Stimulated activated CD8-positive, alpha-beta memory T cell treated with anti-CD3 and anti-CD28 coated beads, Interleukin-15, amount 100 ng/mL, for 4 hours (primary cell): Measurements from ENCODE around the gene DPM1.

Experiments
- DNase-seq, 2 donors: peaks; one replicate each; pipeline ENCODE4 v3.0.0-alpha.2; 2020; ENCODE audit warnings: low read depth in 2 of 2

DPM1 gene

DNA sequence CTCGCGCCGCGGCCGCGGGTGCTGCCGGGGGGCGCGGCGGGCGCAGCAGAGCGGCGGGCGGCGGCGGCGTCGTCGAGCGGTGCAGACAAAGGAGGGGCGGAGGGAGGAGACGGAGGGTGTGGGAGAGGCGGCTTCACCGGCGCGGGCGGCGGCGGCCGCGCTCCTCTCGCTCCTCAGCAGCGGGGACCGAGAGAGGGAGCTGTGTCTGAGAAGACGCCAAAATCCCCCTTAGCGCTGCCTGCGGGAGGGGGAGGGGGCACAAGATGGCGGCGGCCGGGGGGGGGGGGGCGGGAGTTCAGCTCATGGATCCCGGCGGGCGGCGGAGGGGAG is 27.4 kb downstream of the DPM1 start:
- no peak for DNase-seq

DNA sequence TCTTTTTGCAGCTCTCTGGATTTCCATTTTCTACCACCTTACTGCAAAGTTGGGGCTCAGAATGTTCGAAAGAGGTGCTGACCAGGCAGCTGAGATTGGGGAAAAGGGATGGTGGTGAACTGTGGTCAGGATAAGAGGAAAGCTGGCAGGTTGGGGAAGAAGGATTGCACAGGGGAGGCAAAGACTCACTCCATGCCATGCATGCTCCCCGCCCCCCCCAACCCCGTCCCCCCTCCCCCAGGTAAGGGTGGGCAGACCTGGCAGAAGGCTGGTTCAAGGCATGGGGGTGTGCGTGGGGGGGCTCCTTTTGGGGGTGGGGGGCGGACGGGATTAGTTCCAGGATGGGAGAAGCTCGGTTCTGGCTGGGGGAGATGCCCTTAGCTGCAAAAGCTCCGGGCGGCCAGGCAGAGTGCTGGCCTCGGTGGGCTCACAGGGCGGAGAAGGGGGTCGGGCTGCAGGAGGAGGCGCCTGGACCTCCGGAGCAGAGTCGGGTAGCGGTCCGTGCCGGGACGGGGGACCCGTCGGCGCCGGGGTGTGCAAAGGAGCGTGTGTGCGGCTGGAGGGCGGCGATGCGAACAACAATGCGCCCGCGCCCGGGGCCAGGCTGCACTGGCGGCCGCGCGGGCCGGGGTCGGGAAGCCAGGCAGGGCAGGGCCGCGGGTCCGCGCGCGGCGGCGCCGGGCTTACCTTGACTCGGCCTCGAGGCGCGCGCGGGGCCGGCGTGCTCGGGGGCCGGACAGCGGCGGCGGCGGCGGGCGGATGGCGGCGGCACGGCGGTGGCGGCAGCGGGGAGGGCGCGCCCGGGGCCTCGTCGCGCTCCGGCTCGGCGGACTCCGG is 28.0 kb downstream of the DPM1 start:
- peak in 1 of 2 donors; percentile 13 for DNase-seq

DNA sequence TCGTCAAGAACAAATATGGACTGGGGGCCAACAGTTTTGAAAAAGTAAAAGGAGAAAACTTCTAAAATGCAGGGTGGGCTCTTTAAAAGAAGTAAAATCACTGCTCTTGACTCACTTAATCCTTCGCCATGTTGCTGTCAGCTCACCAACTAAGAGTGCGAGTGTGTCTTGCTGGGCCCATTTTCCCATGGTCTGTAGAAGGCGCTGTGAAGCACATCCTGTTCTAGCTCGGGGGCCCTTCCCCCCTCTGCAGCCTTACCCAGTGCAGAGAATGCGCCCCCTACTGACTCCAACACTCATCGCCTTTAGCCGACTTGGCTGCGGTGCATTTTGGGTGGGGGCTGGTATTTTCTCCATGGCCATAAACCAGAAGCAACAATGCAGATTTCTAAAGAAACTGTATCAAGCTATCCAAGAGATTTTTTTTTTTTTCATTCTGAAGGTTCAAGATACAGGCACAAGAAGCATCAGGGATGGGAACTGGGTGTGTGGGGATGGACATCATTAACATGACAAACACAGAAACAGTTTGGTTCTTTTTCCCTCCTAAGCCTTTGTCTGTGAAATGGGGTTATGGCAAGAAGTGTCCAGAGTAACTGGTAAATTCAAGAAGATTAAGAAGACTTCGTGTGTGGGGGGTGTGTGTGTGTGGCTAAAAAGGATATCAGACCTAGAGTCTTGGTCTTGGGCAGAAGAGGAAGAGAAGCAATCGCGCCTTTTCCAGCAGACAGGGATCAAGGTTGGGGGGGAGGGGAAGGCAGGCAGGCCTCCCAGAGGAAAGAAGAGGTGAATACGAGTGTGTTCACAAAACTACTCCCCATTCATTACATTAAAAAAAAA is 28.8 kb downstream of the DPM1 start:
- peak; percentile 64 to 85 for DNase-seq

DNA sequence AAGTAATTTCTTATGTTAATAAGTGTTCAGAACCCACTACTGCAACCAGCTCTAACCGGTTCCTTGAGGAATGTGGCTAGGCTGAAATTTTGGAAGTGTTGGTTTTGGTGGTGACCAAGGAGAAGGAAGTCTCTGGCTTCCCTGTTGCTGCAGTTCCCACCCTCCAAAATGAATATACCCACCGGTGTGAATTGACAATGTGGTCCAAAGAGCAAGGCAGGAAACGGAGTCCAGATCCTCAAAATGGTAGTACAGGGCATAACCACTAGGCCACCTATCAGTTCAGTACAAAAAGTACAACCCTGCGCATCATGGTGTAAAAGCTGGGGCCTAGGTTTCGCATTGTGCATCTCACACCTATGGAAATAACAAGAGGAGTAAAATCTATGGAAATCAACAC is 29.9 kb downstream of the DPM1 start:
- no peak for DNase-seq

DNA sequence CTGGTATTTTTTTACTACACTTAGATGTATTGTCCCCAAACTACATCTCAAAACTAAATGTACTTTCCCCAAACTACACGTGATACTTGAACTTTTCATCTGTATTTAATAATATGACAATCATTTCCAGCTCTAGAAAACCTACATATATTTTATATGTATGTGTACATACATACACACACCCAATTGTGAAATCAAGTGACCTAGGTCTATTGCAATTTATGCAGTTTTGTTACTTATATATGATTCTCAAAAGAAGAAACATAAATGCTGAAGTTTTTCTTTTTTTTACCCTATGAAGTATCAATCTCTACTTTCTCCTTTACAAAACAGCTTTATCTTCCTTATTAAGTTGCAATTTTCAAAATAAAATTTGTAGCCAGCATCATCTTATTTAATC is 31.8 kb downstream of the DPM1 start:
- DNase-seq, result no peak

DNA sequence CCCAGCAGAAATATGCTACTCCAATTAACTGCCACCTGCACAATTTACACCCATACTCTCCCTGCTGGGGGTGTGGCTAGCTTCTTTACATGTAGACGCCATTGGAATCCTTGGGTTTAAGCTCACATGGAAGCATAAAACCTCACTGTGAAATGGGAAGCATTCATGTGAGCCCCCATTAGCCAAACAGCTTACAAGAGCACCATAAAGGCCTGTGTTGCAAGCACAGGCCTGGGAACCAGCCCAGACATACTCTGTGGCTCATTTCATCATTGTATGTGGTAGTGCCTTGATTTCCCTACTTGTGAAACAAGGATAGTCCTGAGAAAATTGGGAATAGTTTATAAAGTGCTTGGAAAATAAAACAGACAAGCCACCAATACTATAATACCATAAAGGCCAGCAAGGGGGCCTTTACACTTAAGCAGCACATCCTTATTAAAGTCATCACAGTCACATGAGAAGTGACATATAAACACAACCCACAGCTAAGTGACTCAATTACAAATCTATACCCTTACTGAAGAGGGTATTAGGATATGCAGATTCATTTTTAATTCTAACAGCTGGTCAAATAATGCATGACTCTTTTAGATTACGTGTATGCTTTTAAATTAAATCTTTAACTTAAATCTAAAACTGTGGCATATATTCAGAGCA is 33.9 kb downstream of the DPM1 start:
- DNase-seq, result no peak

DNA sequence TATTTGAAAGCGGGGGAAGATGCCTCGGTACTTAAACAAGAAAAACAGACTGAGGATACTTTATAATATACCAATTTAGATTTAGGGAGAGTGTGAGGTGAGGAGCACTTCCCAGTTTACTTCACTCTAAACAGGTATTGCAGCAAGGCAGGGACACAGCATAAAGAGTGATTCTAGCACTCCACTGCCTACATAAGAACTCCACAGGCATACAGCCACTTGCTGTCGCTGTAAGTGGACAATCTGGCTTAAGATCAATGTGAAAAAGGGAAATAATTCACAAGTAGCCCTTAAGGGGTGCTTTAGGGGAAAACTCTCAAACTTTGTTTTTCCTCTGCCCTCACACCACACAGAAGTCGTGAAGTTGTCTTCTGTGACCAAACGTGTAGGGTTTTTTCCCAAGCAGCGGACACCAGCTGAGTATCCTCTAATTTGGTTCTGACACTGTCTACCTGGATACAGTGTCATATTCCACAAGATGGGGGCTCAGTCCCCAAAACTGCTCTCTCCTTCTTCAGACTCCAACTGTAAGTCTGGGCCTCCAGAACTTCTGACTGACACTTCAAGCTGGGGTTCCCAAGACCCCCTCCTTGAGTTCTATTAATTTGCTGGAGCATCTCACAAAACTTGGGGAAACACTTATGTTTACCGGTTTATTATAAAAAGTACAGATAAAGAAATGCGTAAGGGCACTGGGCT is 36.4 kb downstream of the DPM1 start:
- DNase-seq, result no peak

DNA sequence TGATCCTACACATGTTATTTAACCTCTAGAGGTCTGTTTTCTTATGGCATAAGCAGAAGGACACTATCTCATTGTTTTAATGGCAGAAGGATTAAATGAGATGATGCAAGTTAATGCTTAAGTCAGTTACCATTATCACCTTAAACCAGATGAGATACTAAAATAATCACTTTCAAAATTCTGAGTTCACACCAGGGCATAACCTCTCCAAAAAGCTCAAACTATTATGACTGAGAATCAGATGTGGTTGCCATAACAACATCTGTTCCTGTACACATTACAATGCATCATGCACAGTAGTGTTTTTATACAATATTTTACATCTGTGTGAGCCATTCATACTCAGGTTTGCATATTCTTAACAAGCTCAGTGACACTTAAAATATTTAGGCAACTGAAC is 37.3 kb downstream of the DPM1 start:
- no peak for DNase-seq

DNA sequence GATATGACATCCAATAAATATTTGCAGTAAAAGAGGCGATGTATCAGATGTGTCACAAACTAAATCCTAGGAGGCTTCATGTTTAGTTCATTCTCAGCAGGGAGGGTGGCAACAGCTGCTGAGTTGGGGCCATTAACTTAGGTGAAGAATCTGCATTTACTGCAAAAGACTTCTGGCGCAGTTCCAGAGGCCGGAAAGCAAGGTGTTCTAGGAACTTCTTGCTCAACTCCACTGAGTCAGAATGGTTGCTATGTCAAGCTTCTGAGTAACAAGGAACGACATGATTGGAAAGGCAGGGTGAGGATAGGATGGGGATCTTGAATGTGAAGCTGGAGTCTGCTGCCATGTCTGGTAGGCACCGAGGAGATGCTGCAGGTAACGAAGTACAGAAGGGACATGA is 38.8 kb downstream of the DPM1 start:
- DNase-seq, result no peak

DNA sequence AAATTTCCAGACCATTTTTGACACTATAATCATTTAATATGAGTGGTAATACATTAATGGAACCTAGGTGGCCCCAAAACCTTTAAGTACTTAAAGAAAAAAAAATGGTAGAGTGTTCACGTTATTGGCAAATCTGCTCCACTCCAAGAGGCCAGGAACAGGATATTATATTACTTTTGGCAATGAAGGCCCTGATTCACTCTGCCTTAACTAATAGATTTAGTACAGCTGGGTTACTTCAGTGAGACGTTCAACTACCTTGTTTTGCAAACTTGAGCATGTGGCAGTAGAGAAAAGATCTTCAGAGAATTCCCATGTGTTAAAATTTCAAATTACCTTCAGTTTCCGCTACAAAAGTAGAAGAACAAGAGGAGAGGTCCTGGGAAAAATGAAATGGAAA is 39.9 kb downstream of the DPM1 start:
- DNase-seq, result no peak

DNA sequence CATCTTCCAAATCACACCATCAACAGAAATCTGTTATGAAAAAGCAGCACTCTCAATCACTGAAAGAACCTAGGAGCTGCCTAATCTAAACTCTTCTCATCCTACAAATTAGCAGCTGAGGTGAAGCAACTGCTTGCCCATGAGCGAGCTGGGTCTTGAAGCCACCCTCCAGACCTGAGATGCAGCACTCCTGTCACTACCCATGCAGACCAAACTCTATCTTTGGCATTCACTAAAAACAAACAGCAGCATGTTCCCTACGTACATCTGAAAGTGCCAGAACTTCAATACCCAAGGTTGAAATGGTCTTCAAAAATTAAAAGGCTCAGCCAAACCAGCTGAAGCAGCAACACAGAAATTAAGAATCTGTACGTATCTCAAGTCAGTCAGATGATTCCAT is 41.4 kb downstream of the DPM1 start:
- no peak for DNase-seq

DNA sequence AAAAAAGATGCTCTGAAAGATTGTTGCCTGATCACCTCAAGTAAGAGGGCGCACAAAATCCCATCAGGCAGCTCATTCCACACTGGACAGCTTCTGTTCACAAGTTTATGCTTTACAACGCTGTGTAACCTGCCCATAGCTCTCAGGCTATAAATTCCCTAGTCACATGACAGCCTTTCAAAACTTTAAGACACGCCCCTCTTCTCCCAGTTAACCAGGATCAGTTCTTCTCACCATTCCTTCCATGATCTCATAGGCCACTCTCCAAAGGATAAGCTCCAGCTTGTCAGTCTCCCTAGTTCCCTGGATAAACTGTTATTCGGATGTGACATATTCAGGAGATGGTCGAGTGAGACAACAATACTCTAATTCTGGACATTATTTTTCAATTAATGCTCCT is 42.1 kb downstream of the DPM1 start:
- no peak for DNase-seq

DNA sequence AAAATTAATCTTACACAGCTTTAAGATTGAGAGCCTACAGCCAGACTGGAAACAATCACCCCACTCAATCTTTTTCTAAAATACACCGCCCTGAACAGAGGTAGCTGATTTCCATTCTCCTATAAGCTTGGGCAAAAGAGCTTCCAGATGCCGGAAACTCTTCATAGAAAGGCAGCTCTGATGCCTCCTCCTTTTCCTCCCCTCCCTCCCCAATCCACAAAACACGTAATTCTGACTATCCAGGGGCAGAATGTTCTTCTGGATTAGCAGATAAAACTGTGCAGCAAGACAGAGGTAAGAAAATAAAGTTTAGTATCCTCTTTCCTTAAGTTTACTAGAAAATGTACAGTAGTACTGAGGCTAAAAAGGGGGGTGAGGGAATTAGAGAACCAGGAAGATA is 42.9 kb downstream of the DPM1 start:
- no peak for DNase-seq

DNA sequence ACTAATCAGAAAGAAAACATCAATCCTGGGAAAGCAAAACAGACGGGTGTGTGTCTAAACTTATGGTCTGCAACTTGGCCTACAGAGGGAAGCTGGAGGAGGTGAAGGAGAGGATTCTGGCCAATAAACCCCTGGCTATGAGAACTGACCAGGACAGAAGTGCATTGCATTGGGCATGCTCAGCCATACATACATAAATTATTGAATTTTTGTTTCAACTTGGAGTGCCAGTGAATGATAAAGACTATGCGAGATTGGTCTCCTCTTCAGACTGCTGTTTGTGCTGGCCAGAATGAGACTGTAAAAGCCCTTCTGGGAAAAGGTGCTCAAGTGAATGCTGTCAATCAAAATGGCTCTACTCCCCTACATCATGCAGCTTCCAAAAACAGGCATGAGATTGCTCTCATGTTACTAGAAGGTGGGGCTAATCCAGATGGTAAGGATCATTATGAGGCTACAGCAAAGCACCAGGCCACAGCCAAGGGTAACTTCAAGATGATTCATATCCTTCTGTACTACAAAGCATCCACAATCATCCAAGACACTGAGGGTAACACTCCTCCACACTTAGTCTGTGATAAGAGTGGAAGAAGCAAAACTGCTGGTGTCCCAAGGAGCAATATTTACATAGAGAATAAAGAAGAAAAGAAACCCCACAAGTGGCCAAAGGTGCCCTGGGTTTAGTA is 44.5 kb downstream of the DPM1 start:
- DNase-seq, result no peak

DNA sequence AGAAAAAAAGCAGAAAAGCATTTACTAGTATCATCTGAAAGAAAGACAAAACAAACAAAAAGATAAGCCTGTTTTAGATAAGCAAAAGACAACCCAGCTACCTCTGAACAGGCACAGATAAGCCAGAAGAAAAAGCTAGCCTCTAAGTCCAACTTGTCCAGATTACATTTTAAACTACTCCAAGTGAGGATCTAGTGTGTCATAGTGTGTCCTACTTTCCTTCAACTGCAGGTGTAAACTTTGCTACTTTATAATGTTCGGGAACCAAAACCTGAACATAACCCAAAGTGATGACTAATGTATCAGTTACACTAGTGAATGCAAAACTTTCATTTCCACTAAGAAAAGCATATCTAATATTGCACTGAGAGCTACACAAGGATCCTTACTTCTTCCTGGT is 46.6 kb downstream of the DPM1 start:
- DNase-seq, result no peak

DNA sequence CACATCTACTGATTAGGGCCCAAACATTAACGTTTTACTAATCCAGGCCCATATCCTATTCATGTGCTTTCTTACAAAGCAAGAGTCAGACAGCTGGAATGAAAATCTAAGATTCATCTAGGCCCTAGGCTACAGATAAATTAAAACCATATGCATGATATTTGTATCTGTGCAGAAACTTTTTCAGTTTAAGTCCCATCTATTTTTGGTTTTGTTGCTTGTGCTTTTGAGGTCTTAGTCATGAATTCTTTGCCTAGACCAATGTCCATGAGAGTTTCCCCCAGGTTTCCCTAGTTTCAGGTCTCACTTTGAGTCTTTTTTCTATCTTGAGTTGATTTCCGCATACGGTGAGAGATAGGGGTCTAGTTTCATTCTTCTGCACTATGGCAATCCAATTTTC is 47.3 kb downstream of the DPM1 start:
- DNase-seq, result no peak

DNA sequence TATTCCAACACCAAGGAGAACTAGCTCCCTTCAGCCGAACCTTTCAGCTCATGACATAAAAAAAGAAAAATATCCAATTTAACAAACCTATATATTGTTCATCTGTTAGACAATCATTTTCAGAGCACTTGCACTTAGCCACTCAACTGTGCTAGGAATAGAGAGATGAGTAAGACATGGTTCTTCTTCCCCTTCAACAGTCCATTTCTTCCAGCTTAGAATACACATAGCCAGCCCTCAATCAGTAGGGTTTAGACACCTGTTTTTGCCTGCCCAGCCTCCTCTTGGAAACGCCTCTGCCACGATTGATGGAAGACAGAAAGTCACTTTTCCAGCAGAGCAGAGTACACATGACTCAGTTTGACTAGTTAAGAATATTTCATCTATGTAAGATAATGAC is 48.9 kb downstream of the DPM1 start:
- DNase-seq, result no peak

DNA sequence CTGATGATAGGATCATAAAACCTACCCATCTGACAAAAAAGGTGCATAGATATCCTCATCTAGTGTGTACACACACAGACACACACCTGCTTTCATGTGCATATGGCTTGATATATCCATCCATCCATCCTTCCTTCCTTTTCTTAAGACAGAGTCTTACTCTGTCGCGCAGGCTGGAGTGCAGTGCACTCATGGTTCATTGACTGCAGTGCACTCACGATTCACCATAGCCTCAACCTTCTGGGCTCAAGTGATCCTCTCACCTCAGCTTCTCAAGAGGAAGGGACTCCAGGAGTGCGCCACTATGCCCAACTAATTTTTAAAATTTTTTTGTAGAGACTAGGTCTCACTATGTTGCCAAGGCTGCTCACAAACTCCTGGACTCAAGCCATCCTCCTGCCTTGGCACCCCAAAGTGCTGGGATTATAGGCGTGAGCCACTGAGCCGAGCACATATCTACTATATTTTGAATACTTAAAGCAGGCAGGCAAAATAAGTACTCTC is 54.2 kb downstream of the DPM1 start:
- DNase-seq, result no peak

DNA sequence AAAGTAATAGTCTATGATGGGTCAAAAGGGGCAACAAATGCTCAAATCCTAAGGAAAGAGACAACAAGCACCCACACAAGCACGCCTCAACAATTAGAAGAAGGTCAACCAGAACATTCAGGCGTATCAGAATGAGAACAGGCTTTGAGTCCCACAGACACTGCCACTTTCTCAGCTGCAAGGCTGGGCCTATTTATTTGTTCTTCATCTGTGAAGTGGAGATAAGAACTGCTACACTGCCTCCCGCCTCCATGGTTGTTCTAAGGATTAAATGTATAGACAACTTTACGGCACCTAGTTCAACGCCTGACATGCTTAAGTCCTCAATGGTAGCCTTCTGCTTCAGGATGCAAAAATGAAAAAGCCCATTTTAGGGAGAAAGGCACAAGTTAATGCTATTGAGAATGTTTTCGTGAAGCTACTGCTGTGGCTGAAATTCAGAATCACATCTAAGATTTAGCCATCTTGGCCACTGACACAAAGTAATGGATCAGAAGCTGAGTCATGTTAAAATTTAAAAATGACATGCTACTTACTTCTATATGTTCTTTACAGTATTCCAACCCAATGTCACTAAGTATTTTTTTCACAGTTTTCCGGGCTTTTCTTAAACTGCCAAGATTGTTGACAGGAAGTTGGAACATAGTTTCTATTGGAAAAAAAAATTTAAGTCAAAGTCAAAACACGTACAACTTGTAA is 54.8 kb downstream of the DPM1 start:
- DNase-seq, result no peak

DNA sequence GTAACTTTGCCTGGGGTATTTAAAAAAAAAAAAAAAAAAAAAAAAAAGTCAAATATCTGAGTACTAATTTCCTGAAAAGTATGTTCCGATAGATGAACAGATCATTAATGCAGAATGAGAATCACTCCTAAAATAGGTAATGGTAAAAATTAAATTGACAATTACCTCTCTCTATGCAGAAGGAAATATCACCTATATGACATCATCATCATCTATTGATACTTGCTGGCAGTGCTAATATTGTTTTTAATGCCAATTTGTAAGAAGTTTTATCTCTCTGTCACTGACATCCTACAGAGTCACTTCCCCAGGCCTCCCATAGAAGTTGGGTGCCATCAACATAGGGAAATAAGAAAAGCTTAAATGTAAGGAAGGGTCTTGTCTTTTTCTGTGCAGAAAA is 57.0 kb downstream of the DPM1 start:
- DNase-seq, result no peak

DNA sequence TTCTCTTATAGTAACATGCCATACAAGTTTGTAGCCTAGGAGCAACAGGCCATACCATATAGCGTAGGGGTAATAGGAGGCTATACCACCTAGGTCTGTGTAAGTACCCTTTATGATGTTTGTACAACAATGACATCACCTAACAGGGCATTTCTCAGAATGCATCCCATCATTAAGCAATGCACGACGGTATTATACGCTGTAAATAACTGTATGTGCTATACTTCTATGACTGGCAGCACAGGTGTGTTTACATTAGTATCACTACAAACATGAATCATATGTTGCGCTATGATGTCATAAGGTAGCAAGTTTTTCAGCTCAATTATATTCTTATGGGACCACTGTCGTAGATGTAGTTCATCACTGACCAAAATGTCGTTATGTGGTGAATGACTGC is 58.1 kb downstream of the DPM1 start:
- DNase-seq, result no peak
